Subcutaneous adipose tissue (tissue), 4 donors: ENCODE measurements around the gene CYBA. TPM values are rescaled to one million over a fixed set of nuclear protein-coding genes. Genes with fewer than 3 reads are reported as not detected.

Experiments used
- CTCF ChIP-seq: fragments of 450-650 bp; IDR thresholded peaks from one replicate; pipeline ENCODE4 v1.5.1; 2016; ENCODE audit warnings: low read depth, mild to moderate bottlenecking, control low read depth, antibody characterized with exemption, moderate library complexity
- total RNA-seq, 4 donors: library from RNA; depleted of rRNA; stranded (reverse); fragments of >200 nt; gene quantifications; one replicate each; pipeline ENCODE4 v1.1.0, GENCODE V29; 2016

Gene CYBA
- total RNA-seq, 4 donors from 2014 or later: 78.0 to 495 (median 196) TPM

- no peak for TF ChIP-seq CTCF
These were observed 27.5 kb upstream of the CYBA start for GRCh38 chr16:88678224-88678979.

GRCh38 chr16:88677721-88678120, 26.9 kb upstream of the CYBA start:
- no peak for TF ChIP-seq CTCF

DNA sequence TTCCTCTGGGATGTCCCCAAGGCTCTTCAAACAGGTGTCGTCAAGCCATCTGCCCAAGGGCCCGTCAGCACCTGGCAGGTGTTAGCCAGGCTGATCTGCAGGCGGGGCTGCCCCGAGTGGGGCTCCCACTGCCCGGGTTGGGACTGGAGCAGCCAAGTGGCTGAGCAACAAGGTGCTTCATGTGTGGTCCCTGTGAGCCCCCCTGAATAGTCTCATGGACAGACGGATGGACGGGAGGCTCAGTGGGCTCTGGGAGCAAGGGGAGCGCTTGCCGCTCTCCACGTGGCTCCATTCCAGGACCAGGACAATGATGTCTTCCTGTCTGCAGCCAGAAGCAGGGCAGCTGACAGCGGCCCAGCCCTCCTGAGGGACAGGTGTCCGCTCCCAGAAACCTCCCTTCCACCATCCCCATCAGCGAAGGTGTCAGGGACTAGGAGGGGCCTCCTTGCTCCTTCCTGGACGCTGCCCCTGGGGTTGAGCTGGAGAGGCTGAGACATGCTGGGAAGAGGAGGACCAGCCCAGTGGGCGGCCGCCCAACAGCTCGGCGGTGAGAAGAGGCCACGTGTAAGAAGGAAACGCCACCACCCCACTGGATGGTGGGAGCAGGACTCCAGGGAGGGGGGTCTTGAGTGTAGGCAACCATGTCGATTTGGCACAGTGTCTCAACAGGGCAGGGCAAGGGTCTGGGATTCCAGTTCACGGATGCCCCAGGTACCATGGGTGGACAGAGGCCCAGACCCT, 25.8 kb upstream of the CYBA start:
- TF ChIP-seq CTCF: no peak

GRCh38 chr16:88673716-88674379, 23.0 kb upstream of the CYBA start:
- TF ChIP-seq CTCF: no peak

DNA sequence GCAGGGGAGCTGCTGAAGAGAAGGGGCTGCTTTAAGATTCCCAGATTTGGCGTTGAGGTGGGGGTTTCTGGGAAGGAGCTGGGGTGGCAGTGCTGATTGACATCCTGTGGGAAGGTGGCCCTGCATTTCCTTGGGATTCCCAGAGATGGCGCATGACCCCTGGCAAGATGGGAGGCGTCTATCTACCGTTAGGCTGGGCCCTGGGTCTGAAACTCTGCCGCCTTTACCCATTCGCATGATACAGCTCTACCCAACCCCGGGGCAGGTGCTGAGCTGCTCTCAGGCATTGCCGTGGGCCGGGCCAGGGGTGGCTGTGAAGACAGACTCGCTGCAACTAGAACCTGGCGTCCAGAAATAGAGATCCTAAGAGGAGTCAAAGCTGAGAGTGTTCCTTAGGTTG, 21.9 kb upstream of the CYBA start:
- no peak for TF ChIP-seq CTCF

DNA sequence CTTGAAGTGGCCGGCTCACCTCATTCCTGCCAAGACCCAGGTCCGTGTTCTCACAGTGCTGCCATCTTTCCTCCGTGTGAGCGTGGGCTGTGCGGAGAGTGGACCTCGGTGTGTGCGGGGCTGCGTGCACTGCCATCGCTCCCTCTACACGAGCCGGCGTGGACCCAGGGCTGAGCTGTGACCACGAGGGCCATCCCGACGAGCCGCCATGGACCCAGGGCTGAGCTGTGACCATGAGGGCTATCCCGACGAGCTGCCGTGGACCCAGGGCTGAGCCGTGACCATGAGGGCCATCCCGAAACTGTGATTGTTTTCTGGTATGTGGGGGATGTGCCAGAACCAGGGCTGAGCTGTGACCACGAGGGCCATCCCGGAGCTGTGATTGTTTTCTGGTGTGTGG, 21.0 kb upstream of the CYBA start:
- TF ChIP-seq CTCF: no peak

DNA sequence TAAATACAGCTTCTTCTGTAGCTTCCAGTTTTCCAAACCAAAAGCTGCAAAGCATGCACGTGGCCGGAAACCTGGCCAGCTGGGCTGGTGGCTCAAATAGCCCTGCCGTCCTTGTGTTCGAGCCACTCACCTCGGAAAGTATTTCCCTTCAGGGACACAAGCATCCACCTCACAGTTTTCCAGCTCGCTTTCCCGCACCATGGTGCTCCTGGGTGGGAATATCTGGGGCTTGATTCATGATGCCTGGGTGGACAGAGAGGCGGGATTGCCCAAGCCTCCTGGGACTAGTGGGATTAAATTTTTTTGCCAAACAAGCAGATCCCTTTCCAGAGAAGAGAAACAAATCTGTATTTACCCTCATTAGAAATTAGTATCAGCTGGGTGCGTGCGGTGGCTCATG, 19.1 kb upstream of the CYBA start:
- no peak for TF ChIP-seq CTCF
